Mammary epithelial cell (primary cell): ENCODE results near the gene MYBPC3.

Experiments used
- CTCF ChIP-seq, 2 donors: IDR thresholded peaks in 1 of 2; conservative IDR thresholded peaks in 1 of 2; 2 replicates each; pipeline ENCODE4 v1.5.1; 2011 to 2012; ENCODE audit warnings: inconsistent platforms in 2 of 2, low read length in 2 of 2, mild to moderate bottlenecking in 2 of 2, control low read depth in 1 of 2, low read depth in 1 of 2; ENCODE audit not compliant: insufficient read depth in 1 of 2; ENCODE audit errors: extremely low read depth in 1 of 2
- EZH2 ChIP-seq: IDR thresholded peaks from 2 replicates; pipeline ENCODE4 v1.6.1; 2012; ENCODE audit warnings: low read length, inconsistent platforms, borderline replicate concordance

- no peak for TF ChIP-seq CTCF (conservative IDR thresholded peaks at IDR 0.05 in 1 of 2, IDR thresholded peaks at IDR 0.05 in 1 of 2; ENCODE audit: extremely low read depth in 1 of 2, insufficient read depth in 1 of 2, low read depth in 1 of 2, low read length in 2 of 2)
- TF ChIP-seq EZH2, result no peak
These were observed 45.5 kb upstream of the MYBPC3 start for GRCh38 chr11:47398011-47398410.
